Skeletal muscle tissue (tissue), 4 donors: ENCODE results near the gene PTPRS. TPM values are rescaled to one million over a fixed set of nuclear protein-coding genes. Genes with fewer than 3 reads are reported as not detected.

ENCODE experiments used
- H3K27ac ChIP-seq: one replicate; pipeline ENCODE4 v1.7.0; 2013; ENCODE audit warnings: mild to moderate bottlenecking, low read depth, low read length, inconsistent platforms
- H3K27me3 ChIP-seq, 3 donors: one replicate each; pipeline ENCODE4 v1.7.0; 2013; ENCODE audit warnings: low read length in 3 of 3; ENCODE audit not compliant: control insufficient read depth in 3 of 3, insufficient read depth in 3 of 3
- H3K36me3 ChIP-seq, 3 donors: one replicate each; pipeline ENCODE4 v1.7.0; 2013; ENCODE audit warnings: low read length in 3 of 3; ENCODE audit not compliant: control insufficient read depth in 3 of 3, insufficient read depth in 3 of 3
- H3K4me1 ChIP-seq, 3 donors: one replicate each; pipeline ENCODE4 v1.7.0; 2013; ENCODE audit warnings: low read length in 3 of 3, mild to moderate bottlenecking in 3 of 3; ENCODE audit not compliant: control insufficient read depth in 3 of 3, insufficient read depth in 3 of 3
- H3K4me3 ChIP-seq, 3 donors: one replicate each; pipeline ENCODE4 v1.7.0; 2013; ENCODE audit warnings: low read length in 3 of 3
- H3K9ac ChIP-seq, 3 donors: one replicate each; pipeline ENCODE4 v1.7.0; 2013; ENCODE audit warnings: low read length in 3 of 3, mild to moderate bottlenecking in 3 of 3, moderate library complexity in 2 of 3, low read depth in 1 of 3
- H3K9me3 ChIP-seq, 3 donors: one replicate each; pipeline ENCODE4 v1.7.0; 2013; ENCODE audit warnings: low read length in 3 of 3; ENCODE audit not compliant: control insufficient read depth in 3 of 3
- total RNA-seq: library from RNA; depleted of rRNA; stranded (reverse); fragments of >200 nt; gene quantifications from one replicate; pipeline ENCODE4 v1.2.3, GENCODE V29; 2014
- donor health status: Osteomylitis.

Gene PTPRS
- total RNA-seq, 1 donor from 2014 or later, result 79.9 TPM

DNA sequence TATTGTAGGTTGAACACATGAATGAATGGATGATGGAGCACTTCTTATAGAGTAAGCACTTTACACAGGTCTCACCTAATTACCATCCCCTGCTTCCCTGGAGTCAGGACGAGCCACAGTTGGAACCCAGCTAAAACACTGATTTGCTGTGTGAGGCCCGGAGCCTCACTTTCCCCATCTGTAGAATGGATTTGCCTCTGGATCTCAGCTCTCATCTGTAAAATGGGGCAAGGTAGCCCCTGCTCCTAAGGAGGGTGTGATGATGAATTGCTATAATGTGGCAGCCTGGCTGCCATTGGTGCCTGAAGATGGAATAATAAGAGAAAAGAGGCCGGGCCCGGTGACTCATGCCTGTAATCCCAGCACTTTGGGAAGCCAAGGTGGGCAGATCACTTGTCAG is 1.4 kb upstream of the PTPRS start:
- Histone ChIP-seq H3K9ac (no peak overlapping the region), H3K9me3 (no peaks in the 10 kb centered on the region), H3K27me3 (peaks cover 25 to 36% (median 29%) of the 10 kb centered on the region in 3 donors), H3K4me1 (peaks cover 0 to 5% (median 0%) of the 10 kb centered on the region in 3 donors), H3K4me3 (no peak overlapping the region), H3K27ac (no peak overlapping the region), H3K36me3 (no peaks in the 10 kb centered on the region)

DNA sequence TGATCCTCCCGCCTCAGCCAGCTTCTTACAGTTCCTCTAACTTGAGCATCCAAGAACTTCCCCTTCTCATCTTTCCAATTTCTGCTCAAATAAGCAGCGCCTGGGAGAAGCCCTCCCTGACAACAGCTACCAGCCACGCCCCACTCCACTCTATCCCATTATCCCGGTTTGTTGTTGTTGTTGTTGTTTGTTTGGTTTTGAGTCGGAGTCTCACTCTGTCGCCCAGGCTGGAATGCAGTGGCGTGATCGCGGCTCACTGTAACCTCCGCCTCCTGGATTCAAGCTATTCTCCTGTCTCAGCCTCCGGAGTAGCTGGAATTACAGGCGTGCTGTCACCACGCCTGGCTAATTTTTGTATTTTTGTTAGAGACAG is 822 bp upstream of the PTPRS start:
- Histone ChIP-seq H3K4me1 (peaks cover 0 to 5% (median 0%) of the 10 kb centered on the region in 3 donors), H3K9ac (no peak overlapping the region), H3K27me3 (peaks cover 30 to 39% (median 32%) of the 10 kb centered on the region in 3 donors), H3K4me3 (no peak overlapping the region), H3K9me3 (no peaks in the 10 kb centered on the region), H3K36me3 (no peaks in the 10 kb centered on the region), H3K27ac (no peak overlapping the region)

DNA sequence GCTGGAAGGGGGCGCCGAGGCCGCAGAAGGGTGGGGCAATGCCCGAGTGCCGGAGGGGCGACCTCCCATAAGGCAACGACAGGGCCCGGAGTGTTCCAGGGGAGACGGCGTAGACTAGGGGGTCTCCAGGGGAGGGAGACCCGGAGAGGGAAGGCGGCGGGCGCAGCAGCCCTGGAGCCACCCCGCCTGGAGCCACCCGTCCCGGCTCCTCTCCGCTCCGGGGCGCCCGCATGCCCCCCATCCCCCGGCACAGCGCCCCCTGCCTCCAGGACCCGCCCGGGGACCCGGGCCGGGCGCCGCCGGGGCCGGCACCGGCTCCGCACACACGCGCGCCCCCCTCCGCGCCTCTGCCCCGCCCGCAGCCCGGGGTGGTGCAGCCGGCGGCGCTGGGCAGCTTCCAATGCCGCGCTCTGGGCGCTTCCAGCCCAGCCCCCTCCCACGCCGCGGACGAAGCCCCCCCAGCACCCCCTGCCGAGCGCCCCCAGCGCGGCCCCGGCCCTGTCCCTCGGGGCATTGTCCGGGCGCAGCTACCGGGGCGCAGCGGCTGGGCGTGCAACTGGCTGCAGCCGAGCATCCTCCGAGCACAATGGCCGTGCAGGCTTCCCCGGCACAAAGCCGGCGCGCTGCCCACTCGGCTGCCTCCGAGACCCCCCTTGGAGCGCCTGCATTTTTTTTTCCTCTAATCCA is 519 bp downstream of the PTPRS start:
- Histone ChIP-seq H3K9me3 (no peaks in the 10 kb centered on the region), H3K4me3 (peak overlapping the region in 2 of 3 donors; percentile 51 to 67), H3K27ac (no peak overlapping the region), H3K36me3 (no peaks in the 10 kb centered on the region), H3K27me3 (peaks cover 39 to 50% (median 41%) of the 10 kb centered on the region in 3 donors), H3K4me1 (peaks cover 0 to 5% (median 0%) of the 10 kb centered on the region in 3 donors), H3K9ac (peak overlapping the region in 1 of 3 donors; percentile 16)

DNA sequence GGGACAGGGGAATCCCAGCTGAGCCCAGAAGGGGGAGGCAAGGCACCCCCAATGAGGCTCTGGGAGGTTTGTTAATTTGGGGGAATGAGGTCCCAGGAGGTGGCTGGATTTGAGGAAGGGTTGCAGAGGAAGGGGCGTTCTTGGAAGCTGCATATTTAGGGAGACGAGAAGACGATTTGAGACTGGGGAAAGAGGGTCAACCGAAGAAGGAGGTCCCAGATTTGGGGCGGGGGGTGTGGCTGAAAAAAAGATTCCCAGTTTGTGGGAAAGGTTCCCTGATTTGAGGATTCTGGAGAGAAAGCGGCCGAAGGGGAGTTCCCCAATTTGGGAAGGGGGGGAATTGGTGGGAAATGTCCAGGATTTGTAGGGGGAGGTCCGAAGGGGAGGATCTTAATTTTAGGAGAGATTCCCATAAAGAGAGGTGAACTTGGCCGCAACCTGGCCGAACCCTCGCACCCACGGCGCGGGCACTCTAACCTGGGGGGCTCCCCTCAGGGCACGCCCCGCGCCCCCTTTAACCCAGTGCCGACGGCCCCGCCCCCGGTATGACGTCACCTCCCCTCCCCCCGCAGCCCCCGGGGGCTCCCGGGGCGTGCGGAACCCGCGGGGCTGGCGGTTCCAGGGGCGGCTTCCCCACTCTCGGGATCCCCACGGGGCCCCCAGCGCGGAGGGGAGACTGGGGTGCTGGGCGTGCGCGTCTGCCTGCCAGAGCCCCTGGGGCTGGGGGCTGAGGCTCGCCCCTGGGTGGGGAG is 1.2 kb downstream of the PTPRS start:
- peaks cover 0 to 5% (median 0%) of the 10 kb centered on the region in 3 donors for H3K4me1 ChIP-seq
- no peaks in the 10 kb centered on the region for H3K9me3 ChIP-seq
- no peaks in the 10 kb centered on the region for H3K36me3 ChIP-seq
- H3K4me3 ChIP-seq, result peak overlapping the region in 1 of 3 donors; percentile 67
- H3K9ac ChIP-seq, result peak overlapping the region in 1 of 3 donors; percentile 8
- no peak overlapping the region for H3K27ac ChIP-seq
- peaks cover 46 to 54% (median 47%) of the 10 kb centered on the region in 3 donors for H3K27me3 ChIP-seq

DNA sequence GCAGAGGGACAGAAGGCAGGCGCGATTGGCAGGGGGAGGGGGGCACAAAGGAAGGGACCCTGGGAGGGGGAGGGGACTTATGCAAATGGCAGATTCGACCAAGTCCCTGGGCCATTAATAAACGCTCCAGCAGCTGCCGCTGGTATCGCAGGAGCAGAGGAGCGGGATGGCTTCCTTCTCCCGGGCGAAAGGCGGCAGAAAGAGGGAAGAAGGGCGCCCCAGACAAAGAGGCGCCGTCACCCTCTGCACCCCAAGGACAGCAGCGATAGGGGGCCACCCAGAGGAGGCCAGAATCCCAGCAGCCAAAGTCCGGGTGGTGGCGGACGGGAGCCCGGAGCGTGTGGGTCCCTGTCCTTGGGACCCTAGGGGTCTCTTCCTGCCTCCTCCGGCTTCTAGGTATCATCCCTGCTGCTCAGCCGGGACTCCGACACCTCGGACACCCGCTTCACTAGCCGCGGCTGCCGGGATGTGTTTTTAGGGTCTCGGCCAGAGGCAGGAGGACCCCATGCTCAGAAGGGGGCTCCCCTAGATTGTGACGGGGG is 1.9 kb downstream of the PTPRS start:
- Histone ChIP-seq H3K9ac (no peak overlapping the region), H3K9me3 (no peaks in the 10 kb centered on the region), H3K36me3 (no peaks in the 10 kb centered on the region), H3K27ac (no peak overlapping the region), H3K27me3 (peaks cover 48 to 56% (median 50%) of the 10 kb centered on the region in 3 donors), H3K4me1 (peaks cover 0 to 5% (median 0%) of the 10 kb centered on the region in 3 donors), H3K4me3 (no peak overlapping the region)

DNA sequence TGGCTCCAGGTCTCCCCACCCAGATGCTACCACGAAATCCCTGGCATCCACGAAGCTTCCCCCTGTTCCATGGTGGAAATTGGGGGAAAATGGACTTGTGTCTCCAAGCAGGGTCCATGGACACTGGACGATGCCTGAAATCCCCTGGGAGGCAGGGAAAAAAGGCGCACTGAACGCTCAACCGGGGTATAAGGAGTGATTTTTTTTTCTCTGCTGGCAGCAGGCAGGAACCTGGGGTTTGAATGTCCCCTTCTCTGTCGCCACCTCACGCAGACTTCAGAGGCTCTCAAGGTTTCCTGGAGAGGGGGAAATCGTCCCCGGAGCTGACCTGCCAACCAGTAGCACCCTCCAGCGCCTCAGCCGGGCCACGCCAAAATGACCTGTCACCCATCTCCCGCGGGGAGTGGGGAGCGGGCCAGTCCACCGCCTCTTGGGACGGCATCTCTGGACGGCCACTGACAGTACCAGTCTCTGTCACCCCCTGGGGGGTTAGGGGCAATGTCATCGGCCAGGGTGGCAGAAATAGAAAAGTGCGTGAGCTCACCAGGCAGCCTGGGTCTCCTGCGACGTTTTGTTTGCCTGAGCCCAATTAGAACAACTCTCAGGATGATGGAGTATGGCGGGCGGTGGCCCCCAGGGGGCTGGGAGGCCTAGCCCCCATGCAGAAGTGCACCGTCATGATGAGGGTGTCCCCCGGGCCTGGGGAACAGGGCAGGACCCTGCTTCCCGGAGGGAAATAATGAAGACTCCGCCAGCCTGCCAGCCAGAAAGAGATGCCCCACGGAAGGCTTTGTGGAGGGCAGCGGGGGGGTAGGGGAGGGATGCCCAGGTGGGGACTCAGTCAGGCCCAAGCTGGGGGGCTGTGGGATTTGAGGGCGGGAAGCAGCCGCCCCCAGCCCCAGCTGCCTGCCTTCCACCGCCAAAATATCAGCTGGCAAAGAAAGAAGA is 2.6 kb downstream of the PTPRS start:
- Histone ChIP-seq H3K9me3 (no peaks in the 10 kb centered on the region), H3K4me3 (no peak overlapping the region), H3K27ac (no peak overlapping the region), H3K4me1 (peaks cover 0 to 5% (median 0%) of the 10 kb centered on the region in 3 donors), H3K36me3 (no peaks in the 10 kb centered on the region), H3K27me3 (peaks cover 50 to 56% (median 53%) of the 10 kb centered on the region in 3 donors), H3K9ac (no peak overlapping the region)

DNA sequence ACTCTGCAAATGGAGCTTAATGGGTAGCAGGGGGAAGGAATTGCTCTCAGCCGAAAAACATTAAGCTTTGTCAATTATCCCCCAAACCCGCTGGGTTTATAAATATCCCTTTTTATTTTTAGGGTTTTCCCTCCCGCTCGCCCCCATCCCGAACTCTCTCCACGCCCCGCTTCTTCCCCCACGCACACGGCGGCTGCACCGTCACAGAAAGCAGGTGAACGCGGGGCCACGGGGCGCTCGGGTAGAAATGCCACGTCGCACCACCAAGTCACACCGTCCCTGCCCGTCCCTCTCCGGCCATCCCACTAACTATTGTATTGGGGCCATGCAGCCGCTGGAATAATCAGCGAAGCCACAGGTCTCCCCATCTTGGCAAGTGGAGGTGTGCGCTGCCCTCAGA is 3.5 kb downstream of the PTPRS start:
- peaks cover 0 to 5% (median 0%) of the 10 kb centered on the region in 3 donors for H3K4me1 ChIP-seq
- H3K27me3 ChIP-seq, result peaks cover 50 to 56% (median 53%) of the 10 kb centered on the region in 3 donors
- no peak overlapping the region for H3K9ac ChIP-seq
- no peaks in the 10 kb centered on the region for H3K9me3 ChIP-seq
- H3K36me3 ChIP-seq, result no peaks in the 10 kb centered on the region
- no peak overlapping the region for H3K4me3 ChIP-seq
- no peak overlapping the region for H3K27ac ChIP-seq

DNA sequence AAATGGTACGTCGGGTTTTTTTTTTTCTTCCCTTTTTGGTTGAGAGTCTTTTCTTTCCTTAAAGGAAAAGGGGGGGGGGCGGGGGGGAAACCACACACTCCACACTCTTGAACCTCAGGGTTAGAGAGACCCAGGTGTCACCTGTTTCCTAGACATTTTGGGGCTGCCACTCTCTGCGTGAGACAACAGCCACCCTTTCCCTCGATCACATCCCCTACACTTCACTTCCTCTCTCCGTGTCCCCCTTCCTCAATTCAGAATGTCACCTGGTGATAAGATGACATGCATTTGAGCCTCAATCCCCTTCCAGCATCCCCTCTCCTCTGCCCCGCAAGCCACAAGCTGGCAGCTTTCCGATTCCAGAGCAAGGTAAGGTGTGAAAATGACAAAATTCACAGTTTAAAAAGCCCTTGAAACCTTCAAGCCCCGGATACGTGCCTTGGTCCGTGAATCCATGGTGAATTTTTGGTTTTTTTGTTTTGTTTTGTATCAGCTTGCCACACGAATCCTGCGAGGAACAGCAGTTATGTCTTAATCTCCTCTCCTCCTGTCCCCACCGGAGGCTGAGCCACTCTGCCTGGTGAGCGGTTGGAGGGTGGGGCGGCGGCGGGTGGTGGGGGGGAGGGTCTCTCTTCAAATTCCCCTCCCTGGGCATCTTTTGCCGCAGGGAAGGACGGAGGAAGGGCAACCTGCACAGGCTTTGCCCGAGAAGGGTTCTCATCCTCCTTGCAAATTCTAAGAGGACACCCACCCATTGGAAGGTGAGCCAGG is 4.2 kb downstream of the PTPRS start:
- Histone ChIP-seq H3K4me3 (no peak overlapping the region), H3K27me3 (peaks cover 50 to 52% (median 52%) of the 10 kb centered on the region in 3 donors), H3K9me3 (no peaks in the 10 kb centered on the region)

DNA sequence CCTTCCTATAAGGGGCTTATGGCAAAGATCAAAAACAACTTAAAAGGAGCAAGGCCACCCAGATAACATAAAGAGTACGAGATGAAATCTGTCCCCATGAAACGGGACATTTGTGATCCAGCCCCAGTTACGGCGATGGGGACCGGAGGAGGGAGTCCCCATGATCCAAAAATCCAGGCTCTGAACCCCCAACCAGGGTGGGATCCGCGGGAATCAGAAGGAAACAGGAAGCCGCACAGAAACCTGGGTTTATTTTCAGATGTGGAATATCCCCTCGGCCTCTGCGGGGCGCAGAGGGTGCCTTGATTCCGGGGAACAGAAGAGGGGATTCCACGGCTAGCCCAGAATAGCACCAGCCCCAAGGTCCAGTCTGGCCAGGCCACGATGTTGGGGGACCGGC is 5.0 kb downstream of the PTPRS start:
- Histone ChIP-seq H3K27ac (no peak overlapping the region), H3K36me3 (no peaks in the 10 kb centered on the region), H3K9me3 (no peaks in the 10 kb centered on the region), H3K4me1 (peaks cover 0 to 5% (median 0%) of the 10 kb centered on the region in 3 donors), H3K9ac (no peak overlapping the region), H3K4me3 (no peak overlapping the region), H3K27me3 (peaks cover 47 to 52% (median 50%) of the 10 kb centered on the region in 3 donors)

More for the DNA sequence above, 4.2 kb downstream of the PTPRS start:
- no peaks in the 10 kb centered on the region for H3K36me3 ChIP-seq
- H3K9ac ChIP-seq, result no peak overlapping the region
- peaks cover 0 to 5% (median 0%) of the 10 kb centered on the region in 3 donors for H3K4me1 ChIP-seq
- no peak overlapping the region for H3K27ac ChIP-seq
